Fibroblast of lung (primary cell): ENCODE results near the gene POFUT2. TPM values are rescaled to one million over a fixed set of nuclear protein-coding genes. Genes with fewer than 3 reads are reported as not detected.

Experiments used
- DNase-seq, 2 donors: peaks; one replicate each; pipeline versions ENCODE4 v3.0.0 to v3.0.0-alpha.2; 2010; ENCODE audit warnings: low read depth in 2 of 2
- H2AFZ ChIP-seq: 2 replicates; pipeline ENCODE4 v1.5.1; 2012; ENCODE audit warnings: low read length, control low read depth, inconsistent platforms
- H3K27ac ChIP-seq: 2 replicates; pipeline ENCODE4 v1.5.1; 2011; ENCODE audit warnings: low read length, control low read depth; ENCODE audit not compliant: insufficient read depth
- H3K27me3 ChIP-seq: 2 replicates; pipeline ENCODE4 v1.5.1; 2011; ENCODE audit warnings: mild to moderate bottlenecking, low read length; ENCODE audit not compliant: control insufficient read depth, insufficient read depth
- H3K36me3 ChIP-seq: 2 replicates; pipeline ENCODE4 v1.5.1; 2011; ENCODE audit warnings: low read length; ENCODE audit not compliant: control insufficient read depth, insufficient read depth
- H3K4me1 ChIP-seq: 2 replicates; pipeline ENCODE4 v1.5.1; 2011; ENCODE audit warnings: low read length; ENCODE audit not compliant: control insufficient read depth, insufficient read depth; ENCODE audit errors: extremely low read depth
- H3K4me2 ChIP-seq: 2 replicates; pipeline ENCODE4 v1.5.1; 2011; ENCODE audit warnings: low read length, control low read depth; ENCODE audit not compliant: insufficient read depth; ENCODE audit errors: extremely low read depth
- H3K4me3 ChIP-seq, 4 experiments: fragments of 200-600 bp in 1 of 4; sonication (generic) in 1 of 4; replicated peaks in 1 of 4; 2 replicates each; pipeline ENCODE4 v1.5.1; 2011 to 2016; ENCODE audit warnings: low read length in 4 of 4, low read depth in 3 of 4, mild to moderate bottlenecking in 3 of 4, control low read depth in 2 of 4, inconsistent platforms in 1 of 4, mixed read lengths in 1 of 4; ENCODE audit not compliant: insufficient read depth in 1 of 4; ENCODE audit errors: control extremely low read depth in 1 of 4
- H3K79me2 ChIP-seq: 2 replicates; pipeline ENCODE4 v1.5.1; 2012; ENCODE audit warnings: mild to moderate bottlenecking, low read length, inconsistent platforms; ENCODE audit not compliant: control insufficient read depth, insufficient read depth
- H3K9ac ChIP-seq: 2 replicates; pipeline ENCODE4 v1.5.1; 2011; ENCODE audit warnings: mild to moderate bottlenecking, low read length, control low read depth; ENCODE audit not compliant: insufficient read depth
- H3K9me3 ChIP-seq: 2 replicates; pipeline ENCODE4 v1.5.1; 2012; ENCODE audit warnings: low read depth, low read length; ENCODE audit not compliant: control insufficient read depth, insufficient read depth
- H4K20me1 ChIP-seq: 2 replicates; pipeline ENCODE4 v1.5.1; 2011; ENCODE audit warnings: low read length; ENCODE audit not compliant: control insufficient read depth, insufficient read depth; ENCODE audit errors: extremely low read depth
- CTCF ChIP-seq, 2 donors: IDR thresholded peaks in 1 of 2; conservative IDR thresholded peaks in 1 of 2; 1 replicate in 1 of 2; 2 replicates in 1 of 2; pipeline ENCODE4 v1.5.1; 2011 to 2012; ENCODE audit warnings: low read length in 2 of 2, control low read depth in 1 of 2, inconsistent platforms in 1 of 2, low read depth in 1 of 2, mild to moderate bottlenecking in 1 of 2
- EZH2 ChIP-seq: IDR thresholded peaks from 2 replicates; pipeline ENCODE4 v1.5.1; 2012; ENCODE audit warnings: low read length, control low read depth, mild to moderate bottlenecking; ENCODE audit errors: missing control alignments
- polyA minus RNA-seq: library from RNA; depleted of rRNA, polyadenylated mRNA; stranded (reverse); fragments of >200 nt; gene quantifications from 2 replicates; pipeline ENCODE4 v1.2.3, GENCODE V29; 2011; ENCODE audit warnings: low replicate concordance
- polyA plus RNA-seq, 2 donors: library from polyadenylated mRNA; depleted of rRNA in 1 of 2; stranded (reverse) in 1 of 2; unstranded in 1 of 2; fragments of >200 nt; gene quantifications; 2 replicates each; pipeline ENCODE4 v1.2.1, GENCODE V29; 2011 to 2012; ENCODE audit warnings: missing spikeins in 1 of 2
- total RNA-seq: library from RNA; depleted of rRNA; stranded (reverse); fragments of >200 nt; gene quantifications from 2 replicates; pipeline ENCODE4 v1.2.1, GENCODE V29; 2014

Gene POFUT2, protein sequence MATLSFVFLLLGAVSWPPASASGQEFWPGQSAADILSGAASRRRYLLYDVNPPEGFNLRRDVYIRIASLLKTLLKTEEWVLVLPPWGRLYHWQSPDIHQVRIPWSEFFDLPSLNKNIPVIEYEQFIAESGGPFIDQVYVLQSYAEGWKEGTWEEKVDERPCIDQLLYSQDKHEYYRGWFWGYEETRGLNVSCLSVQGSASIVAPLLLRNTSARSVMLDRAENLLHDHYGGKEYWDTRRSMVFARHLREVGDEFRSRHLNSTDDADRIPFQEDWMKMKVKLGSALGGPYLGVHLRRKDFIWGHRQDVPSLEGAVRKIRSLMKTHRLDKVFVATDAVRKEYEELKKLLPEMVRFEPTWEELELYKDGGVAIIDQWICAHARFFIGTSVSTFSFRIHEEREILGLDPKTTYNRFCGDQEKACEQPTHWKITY
- 34.2 and 56.0 TPM in 2 replicates for total RNA-seq
- 39.3 and 60.3 TPM in 2 replicates for polyA plus RNA-seq
- 44.4 and 66.5 TPM in 2 replicates for polyA plus RNA-seq (2012)
- 24.8 and 27.4 TPM in 2 replicates for polyA minus RNA-seq

DNA sequence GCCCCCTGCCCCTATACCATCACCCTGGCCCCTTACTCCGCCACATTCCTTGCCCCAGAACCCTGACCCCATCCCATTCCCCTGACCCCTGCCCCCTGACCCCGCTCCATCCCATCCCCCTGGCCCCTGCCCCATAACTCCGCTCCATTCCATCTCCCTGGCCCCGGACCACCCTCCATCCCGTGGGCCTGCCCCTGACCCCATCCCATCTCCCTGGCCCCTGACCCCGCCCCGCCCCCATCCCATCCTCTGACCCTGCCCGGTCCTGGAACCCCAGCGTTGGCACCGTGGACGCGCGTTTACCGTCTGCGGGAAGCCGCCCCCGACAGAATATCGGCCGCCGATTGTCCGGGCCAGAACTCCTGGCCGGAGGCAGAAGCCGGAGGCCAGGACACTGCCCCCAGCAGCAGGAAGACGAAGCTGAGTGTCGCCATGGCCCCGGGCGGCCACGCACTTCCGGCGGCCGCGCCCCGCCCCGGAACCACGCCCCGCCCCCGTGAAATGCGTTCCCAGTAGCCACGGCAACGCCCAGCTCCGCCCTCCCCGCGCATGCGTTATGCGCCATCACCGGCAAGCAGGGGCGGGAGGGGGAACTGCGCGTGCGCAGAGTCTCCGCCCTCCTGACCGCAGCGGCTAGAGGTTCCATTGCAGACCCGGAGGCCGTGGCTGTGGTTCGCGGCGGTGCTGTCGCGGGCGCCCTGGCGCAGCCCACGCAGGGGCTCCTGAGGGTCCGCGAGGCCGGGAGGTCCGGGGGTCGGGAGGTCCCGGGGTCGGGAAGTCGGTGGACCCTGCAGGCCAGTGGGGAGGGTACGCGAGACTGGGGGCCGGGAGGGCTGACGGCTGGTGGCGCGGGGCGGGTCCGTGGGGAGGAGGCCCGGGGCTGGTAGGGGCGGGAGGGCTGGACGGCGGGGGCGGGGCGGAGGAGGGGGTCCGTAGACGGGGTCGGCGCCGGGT is at the start of gene POFUT2:
Gene POFUT2 (minus strand): TSS at position 458 of the 954 bp plus-strand sequence. CDS start 24 bp downstream, at position 434.
- TF ChIP-seq EZH2 (no peak), CTCF (conservative IDR thresholded peaks at IDR 0.05 in 1 of 2, IDR thresholded peaks at IDR 0.05 in 1 of 2; ENCODE audit: low read depth in 1 of 2, low read length in 2 of 2) (no peak)
- no peaks in the 10 kb centered on the region for H3K27me3 ChIP-seq
- peak within 1 kb of the TSS; percentile 82 for H3K27ac ChIP-seq
- H3K79me2 ChIP-seq: peaks cover 26% of the 10 kb centered on the region
- peak within 1 kb of the TSS; percentile 60 to 76 (median 72) for H3K4me3 ChIP-seq
- peak within 1 kb of the TSS; percentile 87 for H3K4me2 ChIP-seq
- DNase-seq: peak; percentile 85 to 94
- peaks cover 11% of the 10 kb centered on the region for H3K4me1 ChIP-seq
- H3K9me3 ChIP-seq: no peaks in the 10 kb centered on the region
- no peaks in the 10 kb centered on the region for H4K20me1 ChIP-seq
- peaks cover 21% of the 10 kb centered on the region for H3K36me3 ChIP-seq
- H2AFZ ChIP-seq: no peak within 1 kb of the TSS
- H3K9ac ChIP-seq: peak within 1 kb of the TSS; percentile 94

DNA sequence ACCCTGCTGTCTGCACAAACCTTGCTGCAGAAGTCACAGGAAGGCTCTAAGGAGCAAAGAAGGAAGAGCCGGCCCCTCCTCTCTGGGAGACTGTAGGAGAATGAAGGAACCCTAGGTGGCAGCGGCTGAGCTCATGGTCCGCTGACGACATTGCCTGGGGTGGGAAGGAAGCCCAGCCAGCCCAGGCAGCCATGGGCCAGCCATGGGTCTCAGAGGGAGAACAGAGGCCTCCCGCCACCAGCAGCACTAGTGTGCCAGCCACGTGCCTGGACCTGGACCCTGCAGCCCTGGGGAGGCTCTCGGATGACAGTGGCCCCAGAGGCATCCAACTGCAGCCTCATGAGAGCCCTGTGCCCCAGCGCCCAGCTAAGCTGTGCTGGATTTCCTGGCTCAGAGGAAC is 49.2 kb upstream of the POFUT2 start:
- Histone ChIP-seq H3K27ac (no peak overlapping the region), H3K4me2 (no peak overlapping the region), H3K27me3 (no peaks in the 10 kb centered on the region), H4K20me1 (no peaks in the 10 kb centered on the region), H3K79me2 (no peaks in the 10 kb centered on the region), H3K9me3 (no peaks in the 10 kb centered on the region), H3K9ac (no peak overlapping the region), H3K36me3 (no peaks in the 10 kb centered on the region), H2AFZ (no peak overlapping the region), H3K4me1 (no peaks in the 10 kb centered on the region), H3K4me3 (no peak overlapping the region)
- TF ChIP-seq CTCF (conservative IDR thresholded peaks at IDR 0.05 in 1 of 2, IDR thresholded peaks at IDR 0.05 in 1 of 2; ENCODE audit: low read depth in 1 of 2, low read length in 2 of 2): no peak
- TF ChIP-seq EZH2: no peak
- peak in 1 of 2 donors; percentile 60 for DNase-seq

- H2AFZ ChIP-seq: no peak overlapping the region
- no peak overlapping the region for H3K9ac ChIP-seq
- no peak overlapping the region for H3K27ac ChIP-seq
- H3K4me3 ChIP-seq: no peak overlapping the region
- H3K36me3 ChIP-seq: no peaks in the 10 kb centered on the region
- no peaks in the 10 kb centered on the region for H3K4me1 ChIP-seq
- H3K79me2 ChIP-seq: no peaks in the 10 kb centered on the region
- no peak overlapping the region for H3K4me2 ChIP-seq
- no peaks in the 10 kb centered on the region for H3K27me3 ChIP-seq
- DNase-seq: no peak
- no peaks in the 10 kb centered on the region for H4K20me1 ChIP-seq
- TF ChIP-seq CTCF (conservative IDR thresholded peaks at IDR 0.05 in 1 of 2, IDR thresholded peaks at IDR 0.05 in 1 of 2; ENCODE audit: low read depth in 1 of 2, low read length in 2 of 2): no peak
- TF ChIP-seq EZH2: no peak
- H3K9me3 ChIP-seq: no peaks in the 10 kb centered on the region
These were observed 48.8 kb upstream of the POFUT2 start for GRCh38 chr21:45336535-45336810.
